Progenitor cell of endocrine pancreas (in vitro differentiated cells): ENCODE results near the gene CSRNP3. TPM values are rescaled to one million over a fixed set of nuclear protein-coding genes. Genes with fewer than 3 reads are reported as not detected.

ENCODE experiments used
- DNase-seq: peaks from one replicate; pipeline ENCODE4 v3.0.0; 2021; ENCODE audit warnings: low spot score; ENCODE audit not compliant: unreplicated experiment
- H3K27ac Mint-ChIP-seq: 2 replicates; pipeline ENCODE4 v1.8.0; 2021; ENCODE audit warnings: mild to moderate bottlenecking, moderate library complexity, mixed read lengths
- H3K27me3 Mint-ChIP-seq: 2 replicates; pipeline ENCODE4 v1.8.0; 2021; ENCODE audit warnings: mixed read lengths
- H3K36me3 Mint-ChIP-seq: 2 replicates; pipeline ENCODE4 v1.8.0; 2022; ENCODE audit warnings: mixed read lengths; ENCODE audit not compliant: insufficient read depth
- H3K4me1 Mint-ChIP-seq: 2 replicates; pipeline ENCODE4 v1.8.0; 2021; ENCODE audit warnings: low read depth, mixed read lengths
- H3K4me3 Mint-ChIP-seq: 2 replicates; pipeline ENCODE4 v1.8.0; 2021; ENCODE audit warnings: low read depth, mild to moderate bottlenecking, moderate library complexity, mixed read lengths
- H3K9me3 Mint-ChIP-seq: 2 replicates; pipeline ENCODE4 v1.8.0; 2021; ENCODE audit warnings: low read depth, mixed read lengths
- CTCF ChIP-seq: fragments of 200-600 bp; sonication (generic); IDR thresholded peaks from one replicate; pipeline ENCODE4 v1.5.0; 2021; ENCODE audit warnings: antibody characterized with exemption, mild to moderate bottlenecking; ENCODE audit not compliant: unreplicated experiment
- total RNA-seq: library from RNA; stranded (reverse); gene quantifications from 2 replicates; pipeline ENCODE4 v1.2.1, GENCODE V29; 2021

The CSRNP3 gene
- total RNA-seq, 1 donor from 2014 or later: 10.7 TPM

- TF ChIP-seq CTCF: no peak
- Mint-ChIP-seq H3K27me3 (no peaks in the 10 kb centered on the region), H3K36me3 (no peaks in the 10 kb centered on the region), H3K27ac (no peak overlapping the region), H3K4me1 (no peaks in the 10 kb centered on the region), H3K4me3 (no peak overlapping the region), H3K9me3 (no peaks in the 10 kb centered on the region)
- no peak for DNase-seq
Measured at GRCh38 chr2:165561516-165561915, 92.0 kb downstream of the CSRNP3 start.

GRCh38 chr2:165562233-165562632 lies 92.7 kb downstream of the CSRNP3 start:
- no peak overlapping the region for H3K4me3 Mint-ChIP-seq
- H3K27me3 Mint-ChIP-seq: no peaks in the 10 kb centered on the region
- no peak for TF ChIP-seq CTCF
- H3K9me3 Mint-ChIP-seq: no peaks in the 10 kb centered on the region
- H3K4me1 Mint-ChIP-seq: no peaks in the 10 kb centered on the region
- no peaks in the 10 kb centered on the region for H3K36me3 Mint-ChIP-seq
- no peak for DNase-seq
- H3K27ac Mint-ChIP-seq: no peak overlapping the region

- H3K9me3 Mint-ChIP-seq: no peaks in the 10 kb centered on the region
- peaks cover 2% of the 10 kb centered on the region for H3K4me1 Mint-ChIP-seq
- DNase-seq: no peak
- H3K27ac Mint-ChIP-seq: no peak overlapping the region
- H3K27me3 Mint-ChIP-seq: no peaks in the 10 kb centered on the region
- H3K36me3 Mint-ChIP-seq: no peaks in the 10 kb centered on the region
- no peak for TF ChIP-seq CTCF
- no peak overlapping the region for H3K4me3 Mint-ChIP-seq
Measured at GRCh38 chr2:165563468-165564225, 94.1 kb downstream of the CSRNP3 start.

- Mint-ChIP-seq H3K27me3 (no peaks in the 10 kb centered on the region), H3K4me3 (no peak overlapping the region), H3K27ac (no peak overlapping the region), H3K4me1 (peaks cover 8% of the 10 kb centered on the region), H3K36me3 (no peaks in the 10 kb centered on the region), H3K9me3 (no peaks in the 10 kb centered on the region)
- DNase-seq: no peak
- no peak for TF ChIP-seq CTCF
Measured at GRCh38 chr2:165566008-165566407, 96.5 kb downstream of the CSRNP3 start.

GRCh38 chr2:165567273-165567672 lies 97.8 kb downstream of the CSRNP3 start:
- DNase-seq: no peak
- Mint-ChIP-seq H3K27ac (no peak overlapping the region), H3K27me3 (no peaks in the 10 kb centered on the region), H3K4me3 (no peak overlapping the region), H3K9me3 (no peaks in the 10 kb centered on the region), H3K36me3 (no peaks in the 10 kb centered on the region), H3K4me1 (peaks cover 11% of the 10 kb centered on the region)
- no peak for TF ChIP-seq CTCF
